HEK293T (cell line): ENCODE measurements around the gene MYO7A.

Experiments used
- HDGF ChIP-seq: fragments of 450-650 bp; IDR thresholded peaks from 2 replicates; pipeline ENCODE4 v1.6.1; 2017; ENCODE audit warnings: antibody characterized with exemption, borderline replicate concordance
- NFRKB ChIP-seq: fragments of 450-650 bp; IDR thresholded peaks from 2 replicates; pipeline ENCODE4 v1.6.1; 2016; ENCODE audit warnings: mild to moderate bottlenecking, moderate library complexity
- SUZ12 ChIP-seq: fragments of 450-650 bp; IDR thresholded peaks from 2 replicates; pipeline ENCODE4 v1.6.1; 2016; ENCODE audit warnings: mild to moderate bottlenecking

- TF ChIP-seq NFRKB = no peak
- no peak for TF ChIP-seq HDGF
- no peak for TF ChIP-seq SUZ12
These were observed 86.5 kb downstream of the MYO7A start for GRCh38 chr11:77214557-77214956.
